ENCODE measurements around the gene KIAA1549.

DNA sequence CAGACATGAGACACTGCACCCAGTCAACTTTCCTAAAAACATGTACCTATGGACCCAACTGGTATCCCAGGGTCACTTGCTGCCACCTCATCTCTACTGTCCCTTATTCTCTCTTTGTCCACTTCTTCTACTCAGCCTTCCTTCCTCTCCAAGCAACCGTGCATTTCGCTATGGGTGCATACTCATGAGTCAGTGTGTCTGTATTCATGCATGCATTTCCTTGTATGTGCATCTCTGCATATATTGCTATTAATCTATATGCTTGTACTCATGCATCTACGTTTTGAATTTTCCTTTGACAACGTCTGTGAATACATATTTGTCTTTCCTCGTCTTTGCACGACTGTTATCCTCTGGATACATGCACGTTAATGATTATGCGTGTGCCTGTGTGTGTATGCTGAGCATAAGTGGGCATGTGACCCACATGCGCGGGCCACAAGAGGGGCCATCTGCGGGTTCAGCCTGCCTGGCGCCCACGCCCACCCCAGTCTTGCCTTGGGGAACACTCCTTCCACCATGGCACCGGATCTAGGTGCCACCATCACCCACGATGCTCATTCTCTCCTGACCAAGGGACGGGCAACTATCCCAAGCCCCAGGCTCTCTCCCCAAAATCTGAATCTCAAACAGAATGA lies 23.3 kb downstream of the KIAA1549 start:
- TF ChIP-seq NR2C2 (CRISPR knock-in tag; IDR thresholded peaks at IDR 0.05) (no peak), IRF2 (CRISPR knock-in tag; IDR thresholded peaks at IDR 0.05; ENCODE audit: borderline replicate concordance, low read depth) (no peak), JAZF1 (CRISPR knock-in tag; IDR thresholded peaks at IDR 0.05) (no peak), TCF7 (CRISPR knock-in tag; IDR thresholded peaks at IDR 0.05; ENCODE audit: low read depth) (no peak), FOXP1 (CRISPR knock-in tag; IDR thresholded peaks at IDR 0.05; ENCODE audit: borderline replicate concordance) (no peak), TEAD4 (CRISPR knock-in tag; IDR thresholded peaks at IDR 0.05) (no peak)
- TF ChIP-seq, protein P1, sequence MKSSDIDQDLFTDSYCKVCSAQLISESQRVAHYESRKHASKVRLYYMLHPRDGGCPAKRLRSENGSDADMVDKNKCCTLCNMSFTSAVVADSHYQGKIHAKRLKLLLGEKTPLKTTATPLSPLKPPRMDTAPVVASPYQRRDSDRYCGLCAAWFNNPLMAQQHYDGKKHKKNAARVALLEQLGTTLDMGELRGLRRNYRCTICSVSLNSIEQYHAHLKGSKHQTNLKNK (CRISPR knock-in tag; IDR thresholded peaks at IDR 0.05), result no peak
- TF ChIP-seq, protein P2, sequence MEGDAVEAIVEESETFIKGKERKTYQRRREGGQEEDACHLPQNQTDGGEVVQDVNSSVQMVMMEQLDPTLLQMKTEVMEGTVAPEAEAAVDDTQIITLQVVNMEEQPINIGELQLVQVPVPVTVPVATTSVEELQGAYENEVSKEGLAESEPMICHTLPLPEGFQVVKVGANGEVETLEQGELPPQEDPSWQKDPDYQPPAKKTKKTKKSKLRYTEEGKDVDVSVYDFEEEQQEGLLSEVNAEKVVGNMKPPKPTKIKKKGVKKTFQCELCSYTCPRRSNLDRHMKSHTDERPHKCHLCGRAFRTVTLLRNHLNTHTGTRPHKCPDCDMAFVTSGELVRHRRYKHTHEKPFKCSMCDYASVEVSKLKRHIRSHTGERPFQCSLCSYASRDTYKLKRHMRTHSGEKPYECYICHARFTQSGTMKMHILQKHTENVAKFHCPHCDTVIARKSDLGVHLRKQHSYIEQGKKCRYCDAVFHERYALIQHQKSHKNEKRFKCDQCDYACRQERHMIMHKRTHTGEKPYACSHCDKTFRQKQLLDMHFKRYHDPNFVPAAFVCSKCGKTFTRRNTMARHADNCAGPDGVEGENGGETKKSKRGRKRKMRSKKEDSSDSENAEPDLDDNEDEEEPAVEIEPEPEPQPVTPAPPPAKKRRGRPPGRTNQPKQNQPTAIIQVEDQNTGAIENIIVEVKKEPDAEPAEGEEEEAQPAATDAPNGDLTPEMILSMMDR (IDR thresholded peaks at IDR 0.05), result no peak
- TF ChIP-seq, protein P3, sequence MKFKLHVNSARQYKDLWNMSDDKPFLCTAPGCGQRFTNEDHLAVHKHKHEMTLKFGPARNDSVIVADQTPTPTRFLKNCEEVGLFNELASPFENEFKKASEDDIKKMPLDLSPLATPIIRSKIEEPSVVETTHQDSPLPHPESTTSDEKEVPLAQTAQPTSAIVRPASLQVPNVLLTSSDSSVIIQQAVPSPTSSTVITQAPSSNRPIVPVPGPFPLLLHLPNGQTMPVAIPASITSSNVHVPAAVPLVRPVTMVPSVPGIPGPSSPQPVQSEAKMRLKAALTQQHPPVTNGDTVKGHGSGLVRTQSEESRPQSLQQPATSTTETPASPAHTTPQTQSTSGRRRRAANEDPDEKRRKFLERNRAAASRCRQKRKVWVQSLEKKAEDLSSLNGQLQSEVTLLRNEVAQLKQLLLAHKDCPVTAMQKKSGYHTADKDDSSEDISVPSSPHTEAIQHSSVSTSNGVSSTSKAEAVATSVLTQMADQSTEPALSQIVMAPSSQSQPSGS (CRISPR knock-in tag; IDR thresholded peaks at IDR 0.05; ENCODE audit: borderline replicate concordance, low read depth), result no peak
- TF ChIP-seq, protein P4, sequence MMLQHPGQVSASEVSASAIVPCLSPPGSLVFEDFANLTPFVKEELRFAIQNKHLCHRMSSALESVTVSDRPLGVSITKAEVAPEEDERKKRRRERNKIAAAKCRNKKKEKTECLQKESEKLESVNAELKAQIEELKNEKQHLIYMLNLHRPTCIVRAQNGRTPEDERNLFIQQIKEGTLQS (CRISPR knock-in tag; conservative IDR thresholded peaks at IDR 0.05), result no peak
- TF ChIP-seq, protein P5, sequence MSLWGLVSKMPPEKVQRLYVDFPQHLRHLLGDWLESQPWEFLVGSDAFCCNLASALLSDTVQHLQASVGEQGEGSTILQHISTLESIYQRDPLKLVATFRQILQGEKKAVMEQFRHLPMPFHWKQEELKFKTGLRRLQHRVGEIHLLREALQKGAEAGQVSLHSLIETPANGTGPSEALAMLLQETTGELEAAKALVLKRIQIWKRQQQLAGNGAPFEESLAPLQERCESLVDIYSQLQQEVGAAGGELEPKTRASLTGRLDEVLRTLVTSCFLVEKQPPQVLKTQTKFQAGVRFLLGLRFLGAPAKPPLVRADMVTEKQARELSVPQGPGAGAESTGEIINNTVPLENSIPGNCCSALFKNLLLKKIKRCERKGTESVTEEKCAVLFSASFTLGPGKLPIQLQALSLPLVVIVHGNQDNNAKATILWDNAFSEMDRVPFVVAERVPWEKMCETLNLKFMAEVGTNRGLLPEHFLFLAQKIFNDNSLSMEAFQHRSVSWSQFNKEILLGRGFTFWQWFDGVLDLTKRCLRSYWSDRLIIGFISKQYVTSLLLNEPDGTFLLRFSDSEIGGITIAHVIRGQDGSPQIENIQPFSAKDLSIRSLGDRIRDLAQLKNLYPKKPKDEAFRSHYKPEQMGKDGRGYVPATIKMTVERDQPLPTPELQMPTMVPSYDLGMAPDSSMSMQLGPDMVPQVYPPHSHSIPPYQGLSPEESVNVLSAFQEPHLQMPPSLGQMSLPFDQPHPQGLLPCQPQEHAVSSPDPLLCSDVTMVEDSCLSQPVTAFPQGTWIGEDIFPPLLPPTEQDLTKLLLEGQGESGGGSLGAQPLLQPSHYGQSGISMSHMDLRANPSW (CRISPR knock-in tag; conservative IDR thresholded peaks at IDR 0.05; ENCODE audit: low read depth), result no peak
- TF ChIP-seq, protein P6, sequence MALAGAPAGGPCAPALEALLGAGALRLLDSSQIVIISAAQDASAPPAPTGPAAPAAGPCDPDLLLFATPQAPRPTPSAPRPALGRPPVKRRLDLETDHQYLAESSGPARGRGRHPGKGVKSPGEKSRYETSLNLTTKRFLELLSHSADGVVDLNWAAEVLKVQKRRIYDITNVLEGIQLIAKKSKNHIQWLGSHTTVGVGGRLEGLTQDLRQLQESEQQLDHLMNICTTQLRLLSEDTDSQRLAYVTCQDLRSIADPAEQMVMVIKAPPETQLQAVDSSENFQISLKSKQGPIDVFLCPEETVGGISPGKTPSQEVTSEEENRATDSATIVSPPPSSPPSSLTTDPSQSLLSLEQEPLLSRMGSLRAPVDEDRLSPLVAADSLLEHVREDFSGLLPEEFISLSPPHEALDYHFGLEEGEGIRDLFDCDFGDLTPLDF (CRISPR knock-in tag; IDR thresholded peaks at IDR 0.05), result no peak
- TF ChIP-seq, protein P7, sequence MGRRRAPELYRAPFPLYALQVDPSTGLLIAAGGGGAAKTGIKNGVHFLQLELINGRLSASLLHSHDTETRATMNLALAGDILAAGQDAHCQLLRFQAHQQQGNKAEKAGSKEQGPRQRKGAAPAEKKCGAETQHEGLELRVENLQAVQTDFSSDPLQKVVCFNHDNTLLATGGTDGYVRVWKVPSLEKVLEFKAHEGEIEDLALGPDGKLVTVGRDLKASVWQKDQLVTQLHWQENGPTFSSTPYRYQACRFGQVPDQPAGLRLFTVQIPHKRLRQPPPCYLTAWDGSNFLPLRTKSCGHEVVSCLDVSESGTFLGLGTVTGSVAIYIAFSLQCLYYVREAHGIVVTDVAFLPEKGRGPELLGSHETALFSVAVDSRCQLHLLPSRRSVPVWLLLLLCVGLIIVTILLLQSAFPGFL (CRISPR knock-in tag; IDR thresholded peaks at IDR 0.05; ENCODE audit: borderline replicate concordance), result no peak

Data from WTC11 (cell line).